ENCODE results near the gene KHDC1L.

DNA sequence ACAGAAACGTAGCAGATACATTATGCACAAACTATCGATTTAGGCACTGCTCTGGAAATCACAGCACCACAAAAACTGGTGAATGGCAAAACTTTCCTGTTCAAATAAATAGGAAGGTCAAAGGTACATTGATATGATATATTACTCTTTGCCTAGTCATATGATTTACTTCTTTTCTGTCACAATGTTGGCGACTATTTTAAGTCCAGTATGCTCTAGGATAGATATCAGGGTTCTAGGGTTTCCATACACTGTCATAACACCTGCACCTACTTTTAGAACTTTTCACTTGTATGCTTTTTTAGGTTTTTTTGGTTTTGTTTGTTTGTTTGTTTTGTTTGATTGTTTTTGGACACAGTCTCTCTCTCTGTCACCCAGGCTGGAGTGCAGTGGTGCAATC lies 25.0 kb downstream of the KHDC1L start:
- TF ChIP-seq, protein P1, sequence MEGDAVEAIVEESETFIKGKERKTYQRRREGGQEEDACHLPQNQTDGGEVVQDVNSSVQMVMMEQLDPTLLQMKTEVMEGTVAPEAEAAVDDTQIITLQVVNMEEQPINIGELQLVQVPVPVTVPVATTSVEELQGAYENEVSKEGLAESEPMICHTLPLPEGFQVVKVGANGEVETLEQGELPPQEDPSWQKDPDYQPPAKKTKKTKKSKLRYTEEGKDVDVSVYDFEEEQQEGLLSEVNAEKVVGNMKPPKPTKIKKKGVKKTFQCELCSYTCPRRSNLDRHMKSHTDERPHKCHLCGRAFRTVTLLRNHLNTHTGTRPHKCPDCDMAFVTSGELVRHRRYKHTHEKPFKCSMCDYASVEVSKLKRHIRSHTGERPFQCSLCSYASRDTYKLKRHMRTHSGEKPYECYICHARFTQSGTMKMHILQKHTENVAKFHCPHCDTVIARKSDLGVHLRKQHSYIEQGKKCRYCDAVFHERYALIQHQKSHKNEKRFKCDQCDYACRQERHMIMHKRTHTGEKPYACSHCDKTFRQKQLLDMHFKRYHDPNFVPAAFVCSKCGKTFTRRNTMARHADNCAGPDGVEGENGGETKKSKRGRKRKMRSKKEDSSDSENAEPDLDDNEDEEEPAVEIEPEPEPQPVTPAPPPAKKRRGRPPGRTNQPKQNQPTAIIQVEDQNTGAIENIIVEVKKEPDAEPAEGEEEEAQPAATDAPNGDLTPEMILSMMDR (IDR thresholded peaks at IDR 0.05), result no peak
- no peak for TF ChIP-seq POLR2A (IDR thresholded peaks at IDR 0.05)
